GM23248 (cell line): ENCODE data around the gene COX5B. TPM values are rescaled to one million over a fixed set of nuclear protein-coding genes. Genes with fewer than 3 reads are reported as not detected.
A peak's percentile ranks its signal among the peaks of the same experiment; 100 is the strongest.
"Not testable (repeated sequence)": the region's sequence is repeated elsewhere in the genome, so short reads cannot be mapped to it uniquely, and the experiment has no call there.

Experiments
- DNase-seq: peaks from one replicate; pipeline ENCODE4 v3.0.0-alpha.2; 2015
- H2AFZ ChIP-seq: fragments of 200-600 bp; sonication (generic); 2 replicates; pipeline ENCODE4 v1.6.1; 2016; ENCODE audit warnings: antibody characterized with exemption
- H3F3A ChIP-seq: fragments of 200-600 bp; sonication (generic); 2 replicates; pipeline ENCODE4 v1.6.1; 2016; ENCODE audit warnings: mild to moderate bottlenecking, antibody characterized with exemption, mixed run types; ENCODE audit not compliant: insufficient read depth
- H3K27ac ChIP-seq: fragments of 200-600 bp; sonication (generic); 2 replicates; pipeline ENCODE4 v1.5.1; 2016; ENCODE audit warnings: mild to moderate bottlenecking
- H3K27me3 ChIP-seq: fragments of 200-600 bp; sonication (generic); replicated peaks from 2 replicates; pipeline ENCODE4 v1.6.1; 2016; ENCODE audit warnings: mild to moderate bottlenecking; ENCODE audit not compliant: insufficient read depth
- H3K36me3 ChIP-seq: fragments of 200-600 bp; sonication (generic); 2 replicates; pipeline ENCODE4 v1.6.1; 2016; ENCODE audit warnings: low read depth, mild to moderate bottlenecking
- H3K4me1 ChIP-seq: fragments of 200-600 bp; sonication (generic); 2 replicates; pipeline ENCODE4 v1.6.1; 2016; ENCODE audit warnings: mild to moderate bottlenecking; ENCODE audit not compliant: insufficient read depth
- H3K4me2 ChIP-seq: fragments of 200-600 bp; sonication (generic); one replicate; pipeline ENCODE4 v1.6.1; 2016; ENCODE audit warnings: mild to moderate bottlenecking; ENCODE audit not compliant: unreplicated experiment
- H3K4me3 ChIP-seq: fragments of 200-600 bp; sonication (generic); 2 replicates; pipeline ENCODE4 v1.5.1; 2016; ENCODE audit warnings: mild to moderate bottlenecking
- H3K79me2 ChIP-seq: fragments of 200-600 bp; sonication (generic); 2 replicates; pipeline ENCODE4 v1.6.1; 2016; ENCODE audit warnings: mild to moderate bottlenecking; ENCODE audit not compliant: insufficient read depth
- H3K9ac ChIP-seq: fragments of 200-600 bp; sonication (generic); 2 replicates; pipeline ENCODE4 v1.6.1; 2016; ENCODE audit warnings: mild to moderate bottlenecking
- H3K9me2 ChIP-seq: fragments of 200-600 bp; sonication (generic); 2 replicates; pipeline ENCODE4 v1.6.1; 2016; ENCODE audit warnings: mixed run types, mild to moderate bottlenecking, moderate library complexity; ENCODE audit not compliant: insufficient read depth
- H3K9me3 ChIP-seq: fragments of 200-600 bp; sonication (generic); one replicate; pipeline ENCODE4 v1.6.1; 2017; ENCODE audit warnings: low read depth
- H4K20me1 ChIP-seq: fragments of 200-600 bp; sonication (generic); 2 replicates; pipeline ENCODE4 v1.6.0; 2016; ENCODE audit not compliant: insufficient read depth
- EZH2 ChIP-seq: fragments of 200-600 bp; sonication (generic); IDR thresholded peaks from 2 replicates; pipeline ENCODE4 v1.6.1; 2018; ENCODE audit warnings: antibody characterized with exemption, mild to moderate bottlenecking; ENCODE audit not compliant: insufficient read depth, poor library complexity, severe bottlenecking
- EZH2phosphoT487 ChIP-seq: fragments of 200-600 bp; sonication (generic); IDR thresholded peaks from 2 replicates; pipeline ENCODE4 v1.6.1; 2018; ENCODE audit warnings: antibody characterized with exemption, moderate library complexity, mild to moderate bottlenecking, low read depth; ENCODE audit not compliant: insufficient read depth
- whole genome bisulfite sequencing, 2 experiments: methylation state at CpG; one replicate each; pipeline ENCODE4 v1.1.6; 2015 to 2017; ENCODE audit warnings: low lambda C conversion rate in 2 of 2, low coverage in 1 of 2; ENCODE audit errors: missing lambda C conversion rate in 2 of 2; 5-methylcytosine and 5-hydroxymethylcytosine counted together
- in situ Hi-C: fragments of 300-500 bp; cut with MboI; formaldehyde crosslinking; loops from 2 replicates; pipeline ENCODE4 v1.15.0; 2020
- polyA plus RNA-seq: library from polyadenylated mRNA; unstranded; fragments of >200 nt; fragmentation: Nextera tagmentation; extraction: Ambion mirVana; gene quantifications from 2 replicates; pipeline ENCODE4 v1.2.1, GENCODE V29; 2016
- total RNA-seq: library from RNA; depleted of rRNA; stranded (reverse); fragments of >200 nt; shearing (Covaris generic); gene quantifications from 2 replicates; pipeline ENCODE4 v1.2.3, GENCODE V29; 2014

Gene COX5B
- total and polyA plus RNA-seq, 2 experiments from 2014 or later = 211 to 315 TPM

- H3K4me2 ChIP-seq, in situ Hi-C loops: not testable (repeated sequence)
- 0 to 17% methylated on average over 1 of the region's 7 CpGs for WGBS, 2 experiments
Observed at GRCh38 chr2:97611895-97612294, 34.0 kb upstream of the COX5B start.

GRCh38 chr2:97615746-97616145 lies 30.1 kb upstream of the COX5B start:
- H4K20me1 ChIP-seq, H3F3A ChIP-seq, H3K4me3 ChIP-seq, H3K27me3 ChIP-seq, H3K9me3 ChIP-seq, DNase-seq, H2AFZ ChIP-seq, H3K4me2 ChIP-seq, H3K9me2 ChIP-seq, in situ Hi-C loops, H3K27ac ChIP-seq, H3K79me2 ChIP-seq, H3K9ac ChIP-seq, H3K4me1 ChIP-seq, H3K36me3 ChIP-seq: not testable (repeated sequence)
- 85% methylated on average over 3 of the region's 8 CpGs; no CpG with 5 or more reads in 1 of the 2 experiments for WGBS, 2 experiments

More at GRCh38 chr2:97611895-97612294, 34.0 kb upstream of the COX5B start:
- not testable (repeated sequence) for H3K27ac ChIP-seq, DNase-seq, H3K4me1 ChIP-seq, H3K36me3 ChIP-seq, H3K79me2 ChIP-seq, H3K9ac ChIP-seq, H3K9me3 ChIP-seq, H4K20me1 ChIP-seq, H3K4me3 ChIP-seq, H3K9me2 ChIP-seq, H3F3A ChIP-seq, H2AFZ ChIP-seq, H3K27me3 ChIP-seq

GRCh38 chr2:97617911-97618310 lies 28.0 kb upstream of the COX5B start:
- Histone ChIP-seq H3K4me2 (no peak overlapping the region), H4K20me1 (no peaks in the 10 kb centered on the region), H3K4me1 (peaks cover 4% of the 10 kb centered on the region; the same call in 1 of the 2 replicates), H3K9me2 (no peaks in the 10 kb centered on the region), H3K9ac (no peak overlapping the region), H3F3A (no peaks in the 10 kb centered on the region), H2AFZ (no peak overlapping the region), H3K9me3 (no peaks in the 10 kb centered on the region), H3K36me3 (no peaks in the 10 kb centered on the region), H3K4me3 (no peak overlapping the region), H3K79me2 (no peaks in the 10 kb centered on the region), H3K27ac (no peak overlapping the region), H3K27me3 (no peaks in the 10 kb centered on the region)
- in situ Hi-C loops = no loop called here
- TF ChIP-seq EZH2phosphoT487 = no peak
- no peak for TF ChIP-seq EZH2
- WGBS, 2 experiments = 88 to 92% methylated on average over 4 to 6 of the region's 6 CpGs
- DNase-seq = no peak

- 9 to 17% methylated on average over 6 to 9 of the region's 14 CpGs for WGBS, 2 experiments
- H3K9me3 ChIP-seq, H4K20me1 ChIP-seq, H3K79me2 ChIP-seq, H3K36me3 ChIP-seq, H3K9ac ChIP-seq, H3K9me2 ChIP-seq, in situ Hi-C loops, H3F3A ChIP-seq, H3K27me3 ChIP-seq, H3K27ac ChIP-seq, H3K4me3 ChIP-seq, H3K4me1 ChIP-seq: not testable (repeated sequence)
- peak overlapping the region; percentile 62 for H2AFZ ChIP-seq
- peak overlapping the region; percentile 57 for H3K4me2 ChIP-seq
- peak; percentile 60 for DNase-seq
Observed at GRCh38 chr2:97618939-97619827, 26.7 kb upstream of the COX5B start.

GRCh38 chr2:97620492-97620891 lies 25.4 kb upstream of the COX5B start:
- in situ Hi-C loops, H3K4me2 ChIP-seq, H3K27ac ChIP-seq, H2AFZ ChIP-seq, H3K36me3 ChIP-seq, H3K27me3 ChIP-seq, H3K4me1 ChIP-seq, H3K4me3 ChIP-seq, H3K9ac ChIP-seq, H3K79me2 ChIP-seq, H3K9me3 ChIP-seq, H3K9me2 ChIP-seq, H3F3A ChIP-seq, DNase-seq, H4K20me1 ChIP-seq: not testable (repeated sequence)
- 57 to 67% methylated on average over 1 of the region's 1 CpG for WGBS, 2 experiments

GRCh38 chr2:97622976-97623375 lies 22.9 kb upstream of the COX5B start:
- H3K27me3 ChIP-seq, H4K20me1 ChIP-seq, H3K9me3 ChIP-seq, H3K79me2 ChIP-seq, in situ Hi-C loops, H3K9ac ChIP-seq, H3K27ac ChIP-seq, H3K36me3 ChIP-seq, H3K4me1 ChIP-seq, H3K9me2 ChIP-seq, H3F3A ChIP-seq, H2AFZ ChIP-seq, H3K4me2 ChIP-seq, DNase-seq, H3K4me3 ChIP-seq: not testable (repeated sequence)

GRCh38 chr2:97625354-97626048 lies 20.4 kb upstream of the COX5B start:
- H3K79me2 ChIP-seq, H3K4me1 ChIP-seq, in situ Hi-C loops, H2AFZ ChIP-seq, H3F3A ChIP-seq, H3K4me2 ChIP-seq, H3K27me3 ChIP-seq, H4K20me1 ChIP-seq, H3K9me2 ChIP-seq, H3K36me3 ChIP-seq, H3K4me3 ChIP-seq, H3K27ac ChIP-seq, H3K9me3 ChIP-seq, DNase-seq, H3K9ac ChIP-seq: not testable (repeated sequence)
- WGBS, 2 experiments = 0 to 8% methylated on average over 3 to 5 of the region's 8 CpGs
